GM10248 (cell line): ENCODE data around the gene IL17RE.

Source experiments
- CTCF ChIA-PET: fragments of 300-600 bp; sonication (Branson Sonifier 250); formaldehyde crosslinking; extraction: SDS; loops from one replicate; lab custom pipeline; 2021; ENCODE audit warnings: antibody characterized with exemption; lab: Yijun Ruan, JAX
- POLR2A ChIA-PET: fragments of 350-650 bp; sonication (Branson Sonifier 250); formaldehyde crosslinking; extraction: SDS; loops from one replicate; lab custom pipeline; 2020; ENCODE audit warnings: antibody characterized with exemption; lab: Yijun Ruan, JAX
- DNase-seq: peaks from one replicate; pipeline ENCODE4 v3.0.0; 2012; ENCODE audit errors: extremely low spot score
- TF ChIP-seq, protein P1 (sequence below): IDR thresholded peaks from 2 replicates; pipeline ENCODE4 v1.5.1; 2012; ENCODE audit warnings: mild to moderate bottlenecking, low read depth; ENCODE audit errors: extremely low read depth, missing control alignments, control extremely low read depth

IL17RE gene

DNA sequence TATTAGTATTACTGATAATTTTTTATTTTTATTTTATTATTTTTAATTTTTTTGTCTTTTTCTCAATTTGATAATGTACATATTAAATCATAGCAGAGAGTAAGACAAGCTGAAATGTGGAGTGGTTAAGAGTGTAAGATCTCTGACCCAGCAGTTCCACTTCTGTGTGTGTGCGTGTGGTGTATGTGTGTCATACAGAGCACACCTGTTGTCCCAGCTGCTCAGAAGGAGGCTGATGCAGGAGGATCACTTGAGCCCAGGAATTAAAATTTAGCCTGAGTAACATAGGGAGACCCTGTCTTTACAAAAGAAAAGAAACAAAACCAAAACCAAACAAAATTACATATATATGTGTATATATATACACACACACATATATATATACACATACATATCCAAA lies 21.2 kb upstream of the IL17RE start:
- no peak for DNase-seq
- TF ChIP-seq, protein P1, sequence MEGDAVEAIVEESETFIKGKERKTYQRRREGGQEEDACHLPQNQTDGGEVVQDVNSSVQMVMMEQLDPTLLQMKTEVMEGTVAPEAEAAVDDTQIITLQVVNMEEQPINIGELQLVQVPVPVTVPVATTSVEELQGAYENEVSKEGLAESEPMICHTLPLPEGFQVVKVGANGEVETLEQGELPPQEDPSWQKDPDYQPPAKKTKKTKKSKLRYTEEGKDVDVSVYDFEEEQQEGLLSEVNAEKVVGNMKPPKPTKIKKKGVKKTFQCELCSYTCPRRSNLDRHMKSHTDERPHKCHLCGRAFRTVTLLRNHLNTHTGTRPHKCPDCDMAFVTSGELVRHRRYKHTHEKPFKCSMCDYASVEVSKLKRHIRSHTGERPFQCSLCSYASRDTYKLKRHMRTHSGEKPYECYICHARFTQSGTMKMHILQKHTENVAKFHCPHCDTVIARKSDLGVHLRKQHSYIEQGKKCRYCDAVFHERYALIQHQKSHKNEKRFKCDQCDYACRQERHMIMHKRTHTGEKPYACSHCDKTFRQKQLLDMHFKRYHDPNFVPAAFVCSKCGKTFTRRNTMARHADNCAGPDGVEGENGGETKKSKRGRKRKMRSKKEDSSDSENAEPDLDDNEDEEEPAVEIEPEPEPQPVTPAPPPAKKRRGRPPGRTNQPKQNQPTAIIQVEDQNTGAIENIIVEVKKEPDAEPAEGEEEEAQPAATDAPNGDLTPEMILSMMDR, result no peak
- ChIA-PET CTCF (interaction anchor here (1.2 kb wide), 1 partner anchor 31 kb away, joined by 3 read pairs; no protein-coding TSS in a partner anchor), POLR2A (interaction anchor here (0.7 kb wide), 1 partner anchor 422 kb away, joined by 3 read pairs; no protein-coding TSS in a partner anchor)

DNA sequence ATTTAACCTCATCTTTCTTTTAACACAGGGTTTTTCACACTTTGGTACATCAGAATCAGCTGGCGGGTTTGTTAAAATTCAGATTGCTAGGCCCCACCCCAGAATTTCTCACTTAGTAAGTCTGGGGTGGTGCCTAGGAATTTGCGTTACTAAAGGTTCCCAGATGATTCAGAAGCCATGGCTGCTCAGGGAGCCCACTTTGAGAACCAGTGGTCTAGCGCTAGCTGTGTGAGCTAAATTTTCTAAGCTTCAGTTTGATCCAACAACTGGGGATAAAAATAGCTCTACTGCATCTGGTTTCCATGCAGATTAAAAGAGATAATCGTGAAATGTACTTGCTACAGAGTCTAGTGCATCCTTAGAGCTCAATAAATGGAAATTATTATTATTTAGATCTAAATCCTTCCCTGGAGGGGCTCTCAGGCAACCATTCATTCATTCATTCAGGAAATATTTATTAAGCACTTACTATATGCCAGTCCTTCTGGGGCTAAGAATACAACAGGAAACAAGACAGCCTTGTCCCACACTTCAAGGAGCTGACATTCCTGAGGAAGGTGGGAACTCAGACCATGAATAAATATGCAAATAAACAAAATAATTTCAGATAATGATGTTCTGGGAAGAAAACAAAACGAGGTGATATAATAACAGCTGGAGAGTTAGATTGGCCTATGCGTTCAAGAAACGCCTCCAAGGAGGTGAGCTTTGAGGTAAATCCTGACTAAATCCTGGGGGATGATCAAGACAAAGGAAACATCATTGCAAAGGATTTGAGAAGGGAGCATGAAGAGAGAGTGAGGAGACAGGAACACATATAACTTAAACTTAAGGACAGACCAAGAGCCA lies 18.7 kb upstream of the IL17RE start:
- TF ChIP-seq, protein P1, result no peak
- ChIA-PET POLR2A (no interaction called here), CTCF (interaction anchor here (1.0 to 2.6 kb wide), 3 partner anchors 9 to 49 kb away, joined by 3 to 9 read pairs (median 4); partner anchors contain the start of gene CRELD1)
- no peak for DNase-seq

GRCh38 chr3:9884555-9885165 lies 18.0 kb upstream of the IL17RE start:
- CTCF ChIA-PET, result interaction anchor here (2.6 kb wide), 1 partner anchor 9 kb away, joined by 9 read pairs; no protein-coding TSS in a partner anchor
- no peak for DNase-seq
- TF ChIP-seq, protein P1, result no peak
- POLR2A ChIA-PET, result no interaction called here

GRCh38 chr3:9886328-9886727 lies 16.3 kb upstream of the IL17RE start:
- POLR2A ChIA-PET, result interaction anchor here (0.6 kb wide), 1 partner anchor 1677 kb away, joined by 3 read pairs; no protein-coding TSS in a partner anchor
- DNase-seq, result no peak
- TF ChIP-seq, protein P1, result no peak
- CTCF ChIA-PET, result interaction anchor here (1.0 kb wide), 1 partner anchor 78 kb away, joined by 3 read pairs; no protein-coding TSS in a partner anchor

DNA sequence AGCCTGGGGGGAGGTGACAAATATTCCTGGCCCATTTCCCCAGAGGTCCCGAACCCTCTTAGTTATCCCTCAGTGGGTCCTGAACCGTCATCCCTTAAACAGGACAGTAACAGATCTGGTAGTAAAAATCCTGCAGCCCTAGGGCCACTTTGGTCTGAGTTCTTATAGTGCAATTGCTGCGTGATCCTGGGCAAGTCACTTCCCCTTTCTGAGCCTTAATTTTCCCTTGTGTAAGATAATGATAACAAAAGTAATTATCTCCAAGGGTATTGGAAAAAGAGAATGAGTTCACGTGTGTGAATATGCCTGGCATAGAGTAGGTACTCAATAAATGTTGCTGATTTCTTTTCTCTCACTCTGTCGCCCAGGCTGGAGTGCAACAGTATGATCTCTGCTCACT lies 15.2 kb upstream of the IL17RE start:
- ChIA-PET CTCF (no interaction called here), POLR2A (no interaction called here)
- TF ChIP-seq, protein P1, result no peak
- no peak for DNase-seq

DNA sequence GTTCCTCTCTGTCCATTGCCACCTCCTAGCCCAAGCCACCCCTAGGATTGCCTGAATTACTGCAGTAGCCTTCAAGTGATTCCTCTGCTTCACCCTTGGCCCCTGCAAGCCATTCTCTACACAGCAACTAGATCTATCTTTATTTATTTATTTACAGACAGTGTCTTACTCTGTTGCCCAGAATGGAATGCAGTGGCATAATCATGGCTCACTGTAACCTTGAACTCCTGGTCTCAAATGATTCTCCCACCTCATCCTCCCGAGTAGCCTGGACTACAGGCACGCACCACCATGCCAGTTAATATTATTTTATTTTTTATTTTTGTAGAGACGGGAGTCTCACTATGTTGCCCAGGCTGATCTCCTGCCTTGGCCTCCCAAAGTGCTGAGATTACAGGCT lies 14.1 kb upstream of the IL17RE start:
- DNase-seq, result no peak
- POLR2A ChIA-PET, result no interaction called here
- TF ChIP-seq, protein P1, result no peak
- CTCF ChIA-PET, result interaction anchor here (2.7 kb wide), 1 partner anchor 9 kb away, joined by 12 read pairs; the partner anchor contains the start of gene CIDEC
